ENCODE data around the gene FOXO1. TPM values are rescaled to one million over a fixed set of nuclear protein-coding genes. Genes with fewer than 3 reads are reported as not detected.

Gene FOXO1
- total RNA-seq, 2 donors from 2014 or later: 31.1 to 33.9 TPM

DNA sequence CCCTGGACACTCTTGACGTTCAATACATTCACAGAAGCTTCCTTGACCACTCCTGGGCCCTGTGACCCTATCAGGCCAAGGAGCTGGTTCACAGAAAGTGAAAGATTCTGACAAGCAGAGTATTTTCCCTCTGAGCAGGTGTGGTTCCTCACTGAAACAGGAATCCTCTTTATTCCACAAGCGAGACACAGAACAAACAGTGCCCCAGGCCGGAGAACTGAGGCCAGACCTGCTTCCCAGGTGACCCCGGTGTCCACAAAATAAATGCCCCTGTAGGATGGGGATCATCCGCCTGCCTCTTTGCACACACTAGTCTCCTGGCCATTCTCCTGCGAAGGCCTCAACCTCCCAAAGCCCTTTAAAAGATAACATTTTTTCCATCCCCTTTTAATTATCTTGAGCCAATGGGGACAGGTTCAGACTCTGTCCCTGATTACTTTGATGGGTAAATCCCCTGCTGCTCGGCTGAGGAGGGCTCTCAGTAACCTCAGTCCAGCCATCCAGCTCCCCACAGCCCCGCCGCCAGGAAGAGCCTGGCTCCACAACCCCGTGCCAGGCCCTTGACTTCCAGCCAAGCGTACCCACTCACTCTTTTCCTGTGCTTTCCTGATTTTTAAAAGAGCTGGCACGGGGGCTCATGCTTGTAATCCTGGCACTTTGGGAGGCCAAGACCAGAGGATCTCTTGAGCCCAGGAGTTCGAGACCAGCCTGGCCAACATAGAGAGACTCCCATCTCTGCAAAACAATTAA is 129.1 kb downstream of the FOXO1 start:
- no peak for DNase-seq
- no peak for ATAC-seq
- intact Hi-C loops (cut with DNase I, micrococcal nuclease): no loop called here

DNA sequence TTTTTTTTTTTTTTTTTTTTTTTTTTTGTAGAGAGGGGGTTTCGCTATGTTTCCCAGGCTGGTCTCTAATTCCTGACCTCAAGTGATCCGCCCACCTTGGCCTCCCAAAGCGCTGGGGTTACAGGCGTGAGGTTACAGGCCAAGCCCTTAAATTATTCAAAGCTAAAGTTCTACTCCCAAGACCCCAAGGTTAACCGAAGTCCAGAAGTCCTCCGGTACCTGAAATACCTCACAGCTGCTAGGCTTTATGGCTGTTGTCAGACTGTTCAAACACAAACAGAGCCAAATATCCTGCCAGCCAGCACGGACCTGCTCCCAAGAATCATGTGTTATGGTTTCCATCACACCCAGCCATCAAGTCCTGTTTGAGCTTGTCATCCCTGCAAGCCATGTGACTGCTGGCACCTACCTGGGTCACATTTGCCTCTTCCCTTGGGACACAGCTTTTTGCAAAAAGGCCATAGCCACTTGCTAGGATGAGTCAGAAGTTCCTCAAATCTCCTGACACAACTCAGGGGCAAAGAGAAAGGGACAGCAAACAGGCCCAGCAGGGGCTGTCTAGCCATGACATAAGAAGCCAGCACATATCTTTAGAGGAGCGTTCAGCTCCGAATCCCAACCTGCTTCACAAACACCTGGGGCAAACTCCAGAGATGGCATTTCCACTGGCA is 129.9 kb downstream of the FOXO1 start:
- intact Hi-C loops (cut with DNase I, micrococcal nuclease): no loop called here
- ATAC-seq (peak; percentile 95), DNase-seq (peak; percentile 47 to 56)

DNA sequence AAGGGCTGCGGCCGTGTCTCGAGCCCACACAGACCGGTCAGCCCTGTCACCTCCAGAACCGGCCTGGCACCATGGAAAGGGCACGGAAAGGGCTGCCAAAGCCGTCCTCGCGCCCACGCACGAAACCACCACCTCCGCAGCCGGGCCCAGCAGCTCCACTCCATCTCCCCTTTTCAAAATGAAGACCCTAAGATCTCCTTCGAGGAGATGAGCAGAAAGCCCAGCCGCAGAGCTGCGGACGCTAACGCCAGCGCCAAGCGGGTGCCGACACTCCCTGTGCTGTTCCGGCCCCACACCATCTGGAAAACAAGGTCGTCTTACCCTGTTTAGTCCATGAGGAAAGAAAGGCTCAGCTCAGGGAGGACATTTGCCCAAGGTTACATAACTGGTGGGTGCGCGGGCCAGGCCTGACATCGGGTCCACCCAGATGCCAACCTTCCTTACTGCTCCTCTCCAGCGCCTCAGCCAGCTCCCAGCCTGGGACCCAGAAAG is 131.1 kb downstream of the FOXO1 start:
- DNase-seq (no peak), ATAC-seq (no peak)
- intact Hi-C loops (cut with DNase I, micrococcal nuclease): no loop called here

DNA sequence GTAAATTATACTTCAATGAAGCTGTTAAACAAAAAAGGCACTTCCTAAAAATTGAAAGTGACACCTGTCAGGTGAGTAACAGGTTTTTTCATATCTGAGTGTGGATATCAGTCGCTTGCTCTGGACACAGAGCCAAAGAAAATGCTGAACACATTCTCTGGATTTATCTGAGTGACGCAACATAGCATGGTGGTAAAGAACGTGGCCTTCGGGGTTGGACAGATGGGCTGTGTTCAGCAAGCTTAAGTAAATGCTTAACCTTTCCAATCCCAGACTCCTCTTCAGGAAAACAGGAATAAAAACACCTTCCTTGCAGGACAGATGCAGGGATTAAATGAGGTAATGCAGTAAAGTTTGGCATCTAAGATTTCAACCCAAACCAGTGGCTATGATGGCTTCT is 132.0 kb downstream of the FOXO1 start:
- ATAC-seq (no peak), DNase-seq (no peak)
- intact Hi-C loops (cut with DNase I, micrococcal nuclease): no loop called here

DNA sequence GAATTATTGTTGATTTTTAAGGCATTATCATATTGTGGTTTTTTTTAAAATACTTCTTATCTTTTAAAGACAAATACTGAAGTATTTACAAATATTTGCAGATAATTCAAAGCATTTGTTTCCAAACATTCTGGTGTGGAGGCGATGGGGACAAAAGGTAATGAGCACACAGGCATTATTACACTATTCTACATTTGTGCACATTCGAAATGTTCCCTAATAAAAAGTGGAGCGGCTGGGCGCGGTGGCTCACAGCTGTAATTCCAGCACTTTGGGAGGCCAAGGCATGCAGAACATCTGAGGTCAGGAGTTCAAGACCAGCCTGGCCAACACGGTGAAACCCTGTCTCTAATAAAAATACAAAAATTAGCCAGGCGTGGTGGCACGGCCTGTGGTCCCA is 133.4 kb downstream of the FOXO1 start:
- DNase-seq (no peak), ATAC-seq (peak; percentile 17)
- intact Hi-C loops (cut with DNase I, micrococcal nuclease): no loop called here

DNA sequence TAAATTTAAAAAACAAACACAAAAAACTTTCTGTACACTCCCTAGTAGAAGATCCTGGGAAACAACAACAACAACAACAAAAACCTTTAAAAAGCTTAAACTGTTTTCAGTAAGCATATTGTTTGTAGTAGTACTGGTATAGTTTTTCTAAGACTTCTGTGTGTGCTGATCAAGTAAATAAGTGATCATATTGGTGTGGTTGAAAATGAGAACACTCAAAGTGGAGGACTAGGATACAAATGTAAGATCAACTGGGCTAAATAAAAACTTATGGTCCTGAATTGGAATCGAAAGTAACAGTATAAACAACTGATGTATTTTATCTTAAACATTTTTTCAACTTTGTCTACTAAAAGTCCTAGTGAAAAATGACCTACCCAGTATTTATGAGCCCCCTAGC is 135.5 kb downstream of the FOXO1 start:
- intact Hi-C loops (cut with DNase I, micrococcal nuclease): no loop called here
- DNase-seq (no peak), ATAC-seq (no peak)

DNA sequence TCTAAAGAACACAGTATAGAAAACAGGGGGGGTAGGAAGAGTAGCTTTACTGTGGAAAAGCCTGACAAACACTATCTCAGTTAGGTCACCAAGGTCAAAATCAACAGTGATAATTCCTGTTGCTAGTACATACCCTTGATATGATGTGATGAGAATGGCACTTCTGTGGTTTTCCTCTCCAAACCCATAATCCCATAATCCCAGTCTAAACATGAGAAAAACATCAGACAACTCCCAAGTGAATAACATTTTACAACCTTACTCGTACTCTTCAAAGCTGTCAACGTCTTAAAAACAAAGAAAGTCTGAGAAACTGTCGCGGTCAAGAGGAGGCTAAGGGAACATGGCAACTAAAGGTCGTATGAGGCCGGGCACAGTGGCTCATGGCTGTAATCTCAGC is 137.6 kb downstream of the FOXO1 start:
- intact Hi-C loops (cut with DNase I, micrococcal nuclease): no loop called here
- no peak for ATAC-seq
- no peak for DNase-seq

DNA sequence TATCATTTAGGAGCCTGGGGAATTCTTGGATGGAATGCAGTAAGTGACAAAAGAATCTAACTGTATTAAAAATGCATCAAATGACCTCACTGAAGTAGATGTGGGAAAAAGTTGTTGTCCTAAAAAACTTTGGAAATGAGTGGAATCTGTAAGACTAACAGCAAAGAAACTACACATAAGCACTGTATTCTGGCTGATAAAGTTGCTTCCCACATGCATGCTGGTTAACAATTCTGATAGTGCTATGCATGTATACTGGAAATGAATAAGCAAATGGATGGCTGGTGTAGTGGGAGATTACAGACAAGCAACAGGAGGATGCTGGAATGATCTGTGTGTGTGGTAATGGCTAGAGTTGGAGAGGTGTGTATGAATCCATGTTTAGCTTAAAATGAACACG is 138.5 kb downstream of the FOXO1 start:
- ATAC-seq: no peak
- intact Hi-C loops (cut with DNase I, micrococcal nuclease): no loop called here
- no peak for DNase-seq

DNA sequence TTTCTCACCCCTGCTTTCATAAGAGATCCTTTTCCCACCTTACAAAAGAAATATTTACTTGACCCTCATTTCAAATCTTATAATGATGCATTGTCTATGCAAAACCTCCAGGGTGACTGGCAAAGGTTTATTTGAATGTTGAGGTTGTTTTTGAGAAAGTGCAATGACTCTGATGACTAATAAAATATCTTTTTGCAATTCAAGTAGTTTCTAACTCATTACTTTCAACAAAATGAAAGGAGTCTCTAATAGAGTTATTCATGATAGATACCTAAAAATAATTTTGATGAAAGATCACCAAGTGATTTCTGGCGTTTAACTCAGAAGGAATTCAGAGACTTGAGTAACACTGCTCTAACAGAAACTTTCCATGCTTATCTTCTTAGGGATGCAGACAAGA is 144.2 kb downstream of the FOXO1 start:
- no peak for DNase-seq
- no peak for ATAC-seq
- intact Hi-C loops (cut with DNase I, micrococcal nuclease): no loop called here

DNA sequence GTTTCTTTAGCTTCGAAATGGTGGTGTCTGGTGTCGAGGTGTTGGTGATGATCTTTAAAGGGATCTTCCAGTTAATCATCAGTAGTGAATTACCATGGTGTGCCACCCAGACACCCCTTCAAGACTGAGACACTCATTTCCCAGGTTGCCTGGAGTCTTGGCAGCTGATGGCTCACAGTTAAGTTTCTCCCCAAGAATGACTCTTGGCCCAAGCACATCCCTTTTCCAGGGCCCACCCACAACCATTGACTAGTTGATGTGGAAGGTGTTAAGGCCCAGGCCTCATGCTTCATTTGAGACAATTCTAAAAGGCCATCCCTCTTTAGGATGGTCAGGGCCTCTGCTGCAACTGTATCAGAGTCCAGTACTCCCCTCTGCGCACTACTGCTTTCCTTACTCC is 145.5 kb downstream of the FOXO1 start:
- ATAC-seq: no peak
- intact Hi-C loops (cut with DNase I, micrococcal nuclease): no loop called here
- DNase-seq: no peak

DNA sequence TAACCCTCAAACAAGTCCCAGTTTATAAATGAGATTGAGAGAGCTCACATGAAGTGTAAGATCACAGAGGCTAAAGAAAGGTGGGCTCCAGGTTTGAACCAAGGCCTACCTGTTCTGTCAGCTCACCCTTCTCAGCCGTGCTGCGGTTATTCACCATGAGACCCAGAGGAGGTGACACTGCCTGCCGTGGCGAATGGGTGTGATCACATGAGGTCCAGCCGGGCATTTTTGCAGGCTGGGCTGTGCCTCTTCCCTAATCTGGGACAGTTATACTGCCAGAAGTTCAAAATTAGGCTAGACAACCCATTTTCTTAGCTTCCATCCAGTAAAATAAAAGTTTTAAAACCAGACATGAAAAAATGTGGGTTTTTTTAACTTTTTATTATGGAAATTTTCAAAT is 146.8 kb downstream of the FOXO1 start:
- intact Hi-C loops (cut with DNase I, micrococcal nuclease): no loop called here
- no peak for ATAC-seq
- no peak for DNase-seq

DNA sequence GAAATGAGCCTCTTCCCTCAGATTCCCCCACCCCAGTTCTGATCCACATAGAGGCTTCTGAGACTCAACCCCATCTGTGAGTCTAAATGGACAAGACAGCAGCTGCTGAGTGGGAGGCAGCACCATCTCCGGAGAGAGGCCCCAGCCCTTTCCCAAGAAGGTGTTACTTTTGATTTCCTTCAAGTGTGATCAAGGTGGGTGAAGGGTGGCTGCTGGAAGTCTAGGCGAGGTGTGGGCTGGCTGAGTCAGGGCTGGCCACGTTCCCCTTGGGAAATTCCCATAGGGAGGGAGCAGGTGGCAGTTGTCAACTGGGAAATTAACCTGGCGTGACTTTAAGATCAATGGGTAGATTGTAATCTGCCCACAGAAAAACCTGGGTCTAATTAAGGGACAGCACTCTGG is 148.0 kb downstream of the FOXO1 start:
- peak; percentile 42 for ATAC-seq
- DNase-seq: no peak
- intact Hi-C loops (cut with DNase I, micrococcal nuclease): no loop called here

DNA sequence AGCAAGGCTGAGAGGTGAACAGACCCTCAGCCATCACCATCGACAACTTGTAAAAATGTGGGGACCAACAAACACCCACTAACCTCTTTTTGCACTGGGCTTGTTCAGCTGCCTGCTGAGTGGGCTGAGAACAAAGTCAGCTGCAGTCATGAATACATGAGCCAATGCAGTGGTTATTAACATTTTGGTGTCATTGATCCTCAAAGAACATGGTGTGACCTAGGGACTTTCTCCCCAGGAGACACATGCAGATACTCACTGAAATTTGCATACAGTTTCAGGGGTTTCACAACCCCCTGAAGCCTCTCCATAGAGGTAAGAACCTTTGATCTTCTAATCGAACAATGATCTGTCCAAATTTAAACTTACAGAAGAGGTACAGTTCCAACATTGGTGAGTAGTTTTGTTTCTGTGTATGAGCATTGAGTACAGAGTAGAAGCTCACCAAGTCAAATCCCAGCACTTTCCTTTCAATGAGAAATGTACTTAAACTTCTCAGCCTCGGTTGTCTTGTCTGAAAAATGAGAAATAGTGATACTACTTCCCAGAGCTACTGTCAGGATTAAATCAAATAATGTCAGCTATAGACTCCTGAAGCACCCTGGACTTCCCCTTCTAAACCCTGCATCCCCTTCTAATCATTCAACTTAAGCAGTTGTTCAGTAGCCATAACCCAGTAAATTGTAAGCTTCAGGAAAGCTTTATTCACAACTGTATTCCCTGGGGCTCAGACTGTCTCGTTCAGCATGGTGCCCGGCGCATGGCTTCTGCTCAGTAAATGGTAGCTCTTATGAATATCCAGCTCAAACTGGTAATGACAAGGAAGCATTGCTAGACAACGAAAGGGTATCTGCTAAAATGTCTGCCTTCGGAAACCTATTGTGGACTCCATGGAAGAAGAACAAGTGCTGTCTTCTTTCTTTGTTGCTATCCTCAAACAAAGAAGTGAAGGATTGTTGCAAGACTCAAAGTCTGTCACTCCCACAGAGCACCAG is 148.7 kb downstream of the FOXO1 start:
- intact Hi-C loops (cut with DNase I, micrococcal nuclease): no loop called here
- DNase-seq (no peak), ATAC-seq (no peak)

DNA sequence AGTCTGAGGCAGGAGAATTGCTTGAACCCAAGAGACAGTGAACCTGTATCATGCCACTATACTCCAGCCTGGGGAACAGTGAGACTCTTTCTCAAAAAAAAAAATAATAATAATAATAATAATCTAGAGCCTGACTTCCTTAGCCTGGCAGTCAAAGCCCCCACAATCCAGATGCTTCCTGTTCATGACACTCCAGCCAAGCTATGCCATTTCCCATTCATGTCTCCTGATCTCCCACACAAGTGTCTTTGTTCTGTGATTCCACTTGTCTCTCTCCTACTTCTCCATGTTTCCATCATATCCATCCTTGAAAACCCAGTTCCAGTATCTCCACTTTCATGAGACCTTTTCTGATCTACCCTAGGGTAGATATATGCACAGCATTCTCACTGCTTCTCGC is 150.7 kb downstream of the FOXO1 start:
- no peak for DNase-seq
- ATAC-seq: no peak
- intact Hi-C loops (cut with DNase I, micrococcal nuclease): no loop called here

DNA sequence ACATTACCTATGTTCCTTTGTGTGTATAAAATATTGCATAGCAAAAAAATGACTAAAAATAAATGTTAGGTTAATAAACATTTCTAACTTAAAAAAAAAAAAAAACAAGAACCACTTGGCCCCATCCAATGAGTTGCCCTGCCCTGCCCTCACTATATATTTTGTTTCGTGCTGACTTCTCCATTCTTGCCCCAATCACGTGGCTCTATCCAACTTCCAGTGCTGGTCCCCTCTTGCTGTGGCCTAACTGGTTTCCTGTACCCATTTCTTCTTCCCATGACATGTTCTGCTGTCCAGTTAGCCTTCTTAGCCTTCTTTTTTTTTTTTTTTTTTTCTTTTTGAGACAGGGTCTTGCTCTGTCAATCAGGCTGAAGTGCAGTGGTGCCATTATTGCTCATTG is 151.6 kb downstream of the FOXO1 start:
- ATAC-seq (no peak), DNase-seq (no peak)
- intact Hi-C loops (cut with DNase I, micrococcal nuclease): no loop called here

DNA sequence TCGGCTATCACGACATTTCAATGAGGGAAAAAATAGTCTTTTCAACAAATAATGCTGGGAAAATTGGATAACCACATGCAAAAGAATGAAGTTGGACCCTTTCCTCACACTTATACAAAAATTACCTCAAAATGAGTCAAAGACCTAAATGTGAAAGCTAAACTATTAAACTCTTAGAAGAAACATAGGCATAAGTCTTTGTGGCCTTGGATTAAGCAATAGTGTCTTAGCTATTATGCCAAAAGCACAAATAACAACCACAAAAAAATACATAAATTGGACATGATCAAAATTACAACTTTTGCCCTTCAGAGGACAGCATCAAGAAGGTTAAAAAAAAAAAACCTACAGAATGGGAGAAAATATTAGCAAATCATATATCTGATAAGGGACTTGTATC is 156.6 kb downstream of the FOXO1 start:
- intact Hi-C loops (cut with DNase I, micrococcal nuclease): no loop called here
- DNase-seq (no peak), ATAC-seq (no peak)

DNA sequence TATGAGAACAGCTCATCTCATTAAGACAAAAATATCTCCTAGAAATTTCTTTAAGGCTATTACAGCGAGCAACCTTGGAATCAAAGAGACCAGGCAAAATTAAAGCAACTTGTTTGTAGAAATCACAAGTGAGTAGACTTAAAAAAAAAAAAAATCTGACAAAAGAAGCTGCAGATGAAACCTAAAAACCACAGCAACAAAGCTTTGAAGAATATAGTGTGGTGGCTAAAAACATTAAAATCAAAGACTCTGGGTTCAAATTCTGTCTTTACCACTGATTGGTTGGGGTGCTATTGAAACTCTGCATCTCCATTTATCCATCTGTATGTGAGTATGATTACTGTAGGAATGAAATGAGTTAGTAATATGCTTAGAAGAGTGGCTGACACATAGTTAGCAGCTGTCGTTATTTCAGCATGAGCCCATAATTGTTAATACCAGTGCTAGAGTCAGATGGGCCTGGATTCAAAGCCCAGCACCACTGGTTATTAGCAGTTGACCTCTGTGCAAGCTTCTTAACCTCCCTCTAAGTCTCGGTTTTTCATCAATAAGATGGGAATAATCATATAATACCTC is 157.6 kb downstream of the FOXO1 start:
- intact Hi-C loops (cut with DNase I, micrococcal nuclease): no loop called here
- no peak for ATAC-seq
- DNase-seq: no peak

DNA sequence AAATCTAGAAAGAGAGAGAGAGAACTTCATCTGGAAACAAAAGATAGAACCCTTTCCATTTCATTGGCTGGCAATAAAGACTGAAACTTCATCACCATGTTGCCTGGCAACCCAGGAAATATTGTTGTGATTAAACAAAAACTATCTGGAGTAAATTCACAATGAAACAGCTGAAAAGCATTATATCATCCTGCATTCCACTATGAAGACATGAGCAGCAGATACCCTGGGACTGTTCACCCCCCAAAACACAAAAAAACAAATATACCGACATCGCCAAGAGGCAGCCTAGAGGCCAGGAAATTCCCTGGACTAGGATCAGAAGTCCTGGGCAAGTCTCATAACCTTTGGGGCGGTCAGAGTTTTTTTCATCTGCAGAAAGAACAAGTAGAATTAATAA is 158.3 kb downstream of the FOXO1 start:
- ATAC-seq: no peak
- no peak for DNase-seq

More for the DNA sequence above, 158.3 kb downstream of the FOXO1 start:
- intact Hi-C loops (cut with DNase I, micrococcal nuclease): no loop called here

Data from left colon (tissue), 2 donors.